Measurements from ENCODE around the gene TBC1D12. TPM values are rescaled to one million over a fixed set of nuclear protein-coding genes. Genes with fewer than 3 reads are reported as not detected.

Gene TBC1D12
- polyA plus RNA-seq, 1 experiment: 4.7 TPM

GRCh38 chr10:94397549-94398370, 4.6 kb upstream of the TBC1D12 start:
- Histone ChIP-seq H3K27me3 (ENCODE audit: control insufficient read depth, insufficient read depth, low read length) (no peaks in the 10 kb centered on the region), H3K4me3 (ENCODE audit: low read depth, low read length) (no peak overlapping the region), H3K27ac (ENCODE audit: low read depth, low read length) (no peak overlapping the region), H3K9me3 (ENCODE audit: control insufficient read depth, insufficient read depth, low read length) (no peaks in the 10 kb centered on the region; the same call in 1 of the 2 replicates)
- no peak for DNase-seq (ENCODE audit: low read depth, low spot score)
- no peak for TF ChIP-seq CTCF (IDR thresholded peaks at IDR 0.05; ENCODE audit: low read depth, low read length)
- ChIA-PET CTCF (interaction anchor here (1.4 to 2.7 kb wide), 2 partner anchors 34 to 46 kb away, joined by 4 to 7 read pairs; no protein-coding TSS in a partner anchor), POLR2A (interaction anchor here (0.9 kb wide), 1 partner anchor 47 kb away, joined by 3 read pairs; no protein-coding TSS in a partner anchor)

GRCh38 chr10:94398762-94399161, 3.6 kb upstream of the TBC1D12 start:
- ChIA-PET CTCF (no interaction called here), POLR2A (interaction anchor here (0.9 kb wide), 1 partner anchor 48 kb away, joined by 3 read pairs; no protein-coding TSS in a partner anchor)
- DNase-seq (ENCODE audit: low read depth, low spot score): no peak
- no peak overlapping the region for H3K27ac ChIP-seq (ENCODE audit: low read depth, low read length)
- no peak for TF ChIP-seq CTCF (IDR thresholded peaks at IDR 0.05; ENCODE audit: low read depth, low read length)
- H3K9me3 ChIP-seq (ENCODE audit: control insufficient read depth, insufficient read depth, low read length): no peaks in the 10 kb centered on the region; the same call in 1 of the 2 replicates
- no peak overlapping the region for H3K4me3 ChIP-seq (ENCODE audit: low read depth, low read length)
- H3K27me3 ChIP-seq (ENCODE audit: control insufficient read depth, insufficient read depth, low read length): no peaks in the 10 kb centered on the region

- Histone ChIP-seq H3K4me3 (ENCODE audit: low read depth, low read length) (peak overlapping the region; percentile 77), H3K27ac (ENCODE audit: low read depth, low read length) (peak overlapping the region; percentile 83), H3K9me3 (ENCODE audit: control insufficient read depth, insufficient read depth, low read length) (no peaks in the 10 kb centered on the region; the same call in 1 of the 2 replicates), H3K27me3 (ENCODE audit: control insufficient read depth, insufficient read depth, low read length) (no peaks in the 10 kb centered on the region)
- POLR2A ChIA-PET: interaction anchor here (1.0 to 1.4 kb wide), 6 partner anchors 9 to 40 kb away, joined by 3 to 8 read pairs (median 4); partner anchors contain the start of gene NOC3L
- no peak for TF ChIP-seq CTCF (IDR thresholded peaks at IDR 0.05; ENCODE audit: low read depth, low read length)
- no peak for DNase-seq (ENCODE audit: low read depth, low spot score)
- CTCF ChIA-PET: interaction anchor here (1.0 to 1.7 kb wide), 6 partner anchors 10 to 486 kb away, joined by 3 to 17 read pairs (median 6); no protein-coding TSS in a partner anchor
Observed at GRCh38 chr10:94402843-94403379, 570 bp downstream of the TBC1D12 start.

GRCh38 chr10:94403380-94404213, 1.3 kb downstream of the TBC1D12 start:
- Histone ChIP-seq H3K27ac (ENCODE audit: low read depth, low read length) (peak overlapping the region; percentile 22), H3K27me3 (ENCODE audit: control insufficient read depth, insufficient read depth, low read length) (no peaks in the 10 kb centered on the region), H3K4me3 (ENCODE audit: low read depth, low read length) (peak overlapping the region; percentile 77), H3K9me3 (ENCODE audit: control insufficient read depth, insufficient read depth, low read length) (no peaks in the 10 kb centered on the region; the same call in 1 of the 2 replicates)
- DNase-seq (ENCODE audit: low read depth, low spot score): peak; percentile 16
- ChIA-PET CTCF (interaction anchor here (0.7 to 1.3 kb wide), 5 partner anchors 9 to 42 kb away, joined by 3 to 17 read pairs (median 3); no protein-coding TSS in a partner anchor), POLR2A (interaction anchor here (0.5 to 1.0 kb wide), 6 partner anchors 8 to 512 kb away, joined by 3 to 6 read pairs (median 4); partner anchors contain the start of genes NOC3L and SLC35G1)
- TF ChIP-seq CTCF (IDR thresholded peaks at IDR 0.05; ENCODE audit: low read depth, low read length): no peak

All from AG04450 (cell line).